HG03108 (cell line): ENCODE results near the gene CDKN2A.
A peak's percentile ranks its signal among the peaks of the same experiment; 100 is the strongest.
"Not testable (repeated sequence)": the region's sequence is repeated elsewhere in the genome, so short reads cannot be mapped to it uniquely, and the experiment has no call there.

Experiments
- ATAC-seq: cut with Tn5 transposase; IDR thresholded peaks from one replicate; pipeline ENCODE4 v1.9.1; 2021; ENCODE audit warnings: moderate library complexity; ENCODE audit not compliant: unreplicated experiment

CDKN2A gene

GRCh38 chr9:21982861-21983560 lies 11.2 kb downstream of the CDKN2A start:
- ATAC-seq: no peak

GRCh38 chr9:21982391-21982790 lies 11.8 kb downstream of the CDKN2A start:
- ATAC-seq: no peak

GRCh38 chr9:21976334-21976875 lies 17.8 kb downstream of the CDKN2A start:
- ATAC-seq: no peak

- peak; percentile 64 for ATAC-seq
These were observed 19.3 kb downstream of the CDKN2A start for GRCh38 chr9:21974722-21975409.

GRCh38 chr9:21974343-21974721 lies 19.9 kb downstream of the CDKN2A start:
- ATAC-seq: no peak

- ATAC-seq: no peak
These were observed 21.8 kb downstream of the CDKN2A start for GRCh38 chr9:21972361-21972760.

GRCh38 chr9:21970800-21971640 lies 23.2 kb downstream of the CDKN2A start:
- no peak for ATAC-seq

GRCh38 chr9:21969951-21970799 lies 24.0 kb downstream of the CDKN2A start:
- no peak for ATAC-seq

GRCh38 chr9:21969011-21969940 lies 24.9 kb downstream of the CDKN2A start:
- no peak for ATAC-seq

GRCh38 chr9:21968331-21969010 lies 25.7 kb downstream of the CDKN2A start:
- ATAC-seq: no peak

- ATAC-seq: no peak
These were observed 26.5 kb downstream of the CDKN2A start for GRCh38 chr9:21967702-21968101.

GRCh38 chr9:21967169-21967568 lies 27.0 kb downstream of the CDKN2A start:
- no peak for ATAC-seq

GRCh38 chr9:21966140-21966851 lies 27.9 kb downstream of the CDKN2A start:
- ATAC-seq: no peak

- ATAC-seq: peak; percentile 86
These were observed 28.7 kb downstream of the CDKN2A start for GRCh38 chr9:21965401-21965951.

GRCh38 chr9:21964925-21965385 lies 29.2 kb downstream of the CDKN2A start:
- ATAC-seq: peak; percentile 44

- ATAC-seq: no peak
These were observed 32.6 kb downstream of the CDKN2A start for GRCh38 chr9:21961569-21961968.

- ATAC-seq: not testable (repeated sequence)
These were observed 34.9 kb downstream of the CDKN2A start for GRCh38 chr9:21959268-21959667.

- no peak for ATAC-seq
These were observed 35.4 kb downstream of the CDKN2A start for GRCh38 chr9:21958833-21959232.
